Activated CD4-positive, alpha-beta T cell treated with anti-CD3 and anti-CD28 coated beads for 48 hours (primary cell): ENCODE results near the gene POLR2J.
"Not testable (repeated sequence)": the region's sequence is repeated elsewhere in the genome, so short reads cannot be mapped to it uniquely, and the experiment has no call there.

Experiments
- DNase-seq: peaks from one replicate; pipeline ENCODE4 v3.0.0-alpha.2; 2020

POLR2J gene

DNA sequence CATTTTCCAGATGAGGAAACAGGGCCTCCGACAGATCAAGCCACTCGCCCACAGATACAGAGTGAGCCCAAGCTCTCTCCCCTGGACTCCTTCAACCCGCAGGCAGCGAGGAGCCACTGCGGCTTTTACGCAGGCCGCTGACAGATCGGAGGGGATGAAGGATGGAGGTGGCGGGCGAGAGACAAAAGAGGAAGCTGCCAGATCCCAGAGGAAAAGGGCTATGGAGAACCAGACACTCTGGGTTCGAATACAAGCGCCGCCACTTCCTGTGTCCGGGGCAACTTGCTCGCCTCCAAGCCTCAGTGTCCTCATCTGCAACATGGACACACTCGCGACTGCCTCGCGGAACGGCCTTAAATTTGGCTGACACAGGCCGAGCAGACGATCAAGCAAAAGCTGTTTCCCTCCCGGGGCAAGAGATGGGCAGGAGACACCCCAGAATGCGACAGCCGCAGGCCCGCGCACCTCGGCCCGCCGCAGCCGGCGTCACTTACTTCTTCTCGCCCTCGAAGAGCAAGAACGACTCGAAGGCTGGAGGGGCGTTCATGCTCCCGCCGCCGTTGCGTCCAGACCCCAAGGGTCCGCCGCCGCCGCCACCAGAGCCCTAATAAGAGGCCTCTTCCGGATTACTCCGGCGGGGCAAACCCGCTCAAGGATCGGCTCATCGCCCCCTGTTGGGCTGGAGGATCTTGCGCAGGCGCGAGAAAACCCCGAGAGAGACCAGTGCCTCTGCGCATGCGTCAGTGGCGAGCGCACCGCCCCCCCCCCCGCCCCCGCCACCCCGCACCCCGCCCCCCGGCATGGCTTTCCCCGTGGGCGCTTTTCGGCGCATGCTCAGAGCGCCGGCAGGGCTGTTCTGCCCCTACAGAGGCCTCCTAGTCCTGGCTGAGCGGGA lies at the start of gene POLR2J:
Gene POLR2J, minus strand, starts transcription at position 609 of the 895 bp plus-strand sequence. Its CDS starts 62 bp downstream, at position 547.
- DNase-seq: peak; percentile 92

- DNase-seq: not testable (repeated sequence)
Observed at GRCh38 chr7:102527822-102528793, 49.4 kb upstream of the POLR2J start.

DNA sequence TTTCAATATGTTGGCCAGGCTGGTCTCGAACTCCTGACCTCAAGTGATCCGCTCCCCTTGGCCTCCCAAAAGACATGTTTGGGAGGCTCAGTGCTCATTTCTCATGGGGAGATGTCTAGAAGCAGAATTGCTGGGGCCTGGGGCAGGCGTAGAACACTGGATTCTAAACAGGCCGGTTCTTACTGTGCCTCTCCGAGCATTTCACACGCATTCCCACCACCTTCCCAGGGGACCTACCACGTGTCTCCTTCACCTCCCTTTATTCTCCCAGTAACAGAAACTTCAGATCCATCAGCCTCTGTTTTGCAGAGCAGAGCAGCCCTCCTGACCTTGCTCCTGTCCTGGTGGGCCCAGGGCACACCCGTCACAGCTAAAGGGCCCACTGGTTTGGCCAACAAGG lies 48.5 kb upstream of the POLR2J start:
- not testable (repeated sequence) for DNase-seq

GRCh38 chr7:102524803-102525202 lies 46.1 kb upstream of the POLR2J start:
- DNase-seq: not testable (repeated sequence)

- not testable (repeated sequence) for DNase-seq
Observed at GRCh38 chr7:102520797-102521196, 42.1 kb upstream of the POLR2J start.

- not testable (repeated sequence) for DNase-seq
Observed at GRCh38 chr7:102517550-102518147, 38.9 kb upstream of the POLR2J start, which contains the start of gene RASA4B. Gene RASA4B (minus strand): TSS chr7:102517777. CDS start chr7:102517710, 67 bp downstream.

DNA sequence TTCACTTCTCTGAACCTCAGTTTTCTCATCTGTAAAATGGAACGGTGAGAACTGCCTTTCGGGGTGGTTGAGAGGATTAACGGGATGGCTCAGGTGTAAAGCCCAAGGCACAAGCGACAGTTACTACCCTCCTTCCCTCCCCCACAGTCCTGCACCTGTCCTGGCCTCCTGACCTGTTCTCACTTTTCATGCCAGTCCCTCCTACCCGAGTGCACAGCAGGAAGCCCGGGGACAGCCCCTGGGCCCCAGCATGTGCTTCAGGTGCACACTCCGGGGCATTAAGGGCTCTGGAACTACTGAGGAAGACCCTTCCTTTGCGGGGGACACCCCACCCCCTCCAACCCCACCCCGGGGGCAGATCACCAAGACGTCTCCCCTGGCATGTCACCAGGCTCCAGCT lies 38.2 kb upstream of the POLR2J start:
- not testable (repeated sequence) for DNase-seq

- not testable (repeated sequence) for DNase-seq
Observed at GRCh38 chr7:102515889-102516288, 37.2 kb upstream of the POLR2J start.

DNA sequence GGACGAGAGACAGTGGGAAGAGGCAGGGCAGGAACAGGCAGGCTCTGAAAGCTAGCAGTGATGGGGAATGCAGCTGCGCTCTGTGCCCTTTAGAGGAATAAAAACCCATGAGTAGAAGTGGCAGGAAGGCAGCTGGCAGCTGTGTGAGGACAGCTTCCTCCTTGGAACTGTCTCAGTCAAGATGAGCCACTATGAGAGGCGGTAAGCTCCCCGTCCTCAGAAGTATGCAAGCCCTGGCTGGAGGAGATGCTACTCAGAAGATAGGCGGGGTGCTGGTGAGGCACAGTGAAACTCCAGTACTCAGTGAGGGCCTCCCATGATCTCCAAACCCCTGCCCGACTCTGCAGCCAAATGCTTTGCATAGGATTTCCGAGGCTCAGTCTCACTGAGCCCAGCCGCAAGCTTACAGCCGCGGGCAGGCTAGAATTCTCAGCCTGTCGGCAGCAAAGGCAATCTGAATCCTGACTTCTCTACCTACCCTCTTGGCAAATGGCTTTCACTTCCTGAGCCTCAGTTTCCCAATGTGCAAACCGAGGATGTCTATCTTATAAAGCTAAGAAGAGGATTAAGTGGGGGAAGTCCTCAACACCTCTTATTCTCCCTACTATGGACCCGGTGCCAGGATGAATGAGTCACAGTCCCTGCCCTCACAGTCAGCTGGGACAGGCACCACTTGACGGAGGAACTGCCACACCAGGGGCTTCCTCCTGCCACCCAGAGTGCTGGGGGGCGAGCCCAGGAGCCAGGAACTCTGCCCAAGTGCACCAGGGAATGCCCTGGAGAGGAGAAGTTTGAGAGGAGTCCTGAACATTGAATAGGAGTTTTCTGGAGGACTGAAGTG lies 36.4 kb upstream of the POLR2J start:
- not testable (repeated sequence) for DNase-seq

DNA sequence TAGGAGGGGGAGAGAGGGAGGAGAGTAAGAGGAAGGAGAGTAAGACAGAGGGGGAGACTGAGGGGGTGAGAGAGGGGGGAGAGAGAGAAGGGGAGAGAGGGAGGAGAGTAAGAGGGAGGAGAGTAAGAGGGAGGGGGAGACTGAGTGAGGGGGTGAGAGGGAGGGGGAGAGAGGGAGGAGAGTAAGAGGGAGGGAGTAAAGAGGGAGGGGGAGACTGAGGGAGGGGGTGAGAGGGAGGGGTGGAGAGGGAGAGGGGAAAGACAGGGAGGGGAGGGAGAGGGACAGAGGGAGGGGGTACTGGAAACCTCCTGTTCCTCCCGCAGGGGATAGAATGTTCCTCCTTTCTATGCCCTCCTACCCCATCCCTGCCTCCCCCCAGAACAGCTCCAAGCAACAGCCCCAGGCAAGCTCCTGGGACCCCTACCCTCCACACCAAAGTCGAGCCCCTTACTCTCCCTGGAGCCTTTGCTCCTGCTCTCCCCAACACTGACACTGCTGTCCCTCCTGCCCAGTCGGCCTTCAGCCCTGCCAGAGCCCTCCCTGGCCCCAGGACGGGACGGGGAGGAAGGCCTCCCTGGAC lies 34.0 kb upstream of the POLR2J start:
- DNase-seq: not testable (repeated sequence)

DNA sequence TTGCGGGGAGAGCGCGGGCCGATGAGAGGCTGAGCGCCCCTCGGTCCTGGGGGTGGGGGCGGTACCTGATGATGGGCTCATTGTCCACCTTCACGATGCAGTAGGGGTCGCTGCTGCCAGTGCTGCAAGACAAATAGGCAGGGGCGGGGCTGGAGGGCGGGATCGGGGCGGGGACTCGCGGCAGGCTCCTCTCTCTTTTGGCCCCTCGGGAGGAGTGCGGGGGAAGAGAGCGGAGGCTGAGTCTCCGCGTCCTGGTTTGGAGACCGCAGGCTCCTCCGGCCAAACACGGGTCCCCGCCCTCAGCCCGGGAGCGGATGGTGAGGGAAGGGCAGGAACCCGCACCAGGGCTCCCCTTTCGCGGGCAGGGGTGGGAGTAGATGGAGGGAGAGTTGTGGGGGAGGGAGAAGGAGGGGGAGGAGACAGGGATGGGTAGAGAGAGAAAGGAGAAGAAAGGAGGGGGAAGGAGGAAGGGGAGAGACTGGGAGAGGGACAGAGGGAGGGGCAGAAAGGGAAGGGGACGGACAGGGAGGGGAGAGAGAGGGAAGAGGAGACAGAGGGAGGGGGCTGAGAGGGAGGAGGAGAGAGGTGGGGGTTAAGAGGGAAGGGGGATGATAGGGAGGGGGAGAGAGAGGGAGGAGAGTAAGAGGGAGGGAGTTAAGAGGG lies 33.3 kb upstream of the POLR2J start:
- DNase-seq: not testable (repeated sequence)

GRCh38 chr7:102510575-102510974 lies 31.9 kb upstream of the POLR2J start:
- not testable (repeated sequence) for DNase-seq

DNA sequence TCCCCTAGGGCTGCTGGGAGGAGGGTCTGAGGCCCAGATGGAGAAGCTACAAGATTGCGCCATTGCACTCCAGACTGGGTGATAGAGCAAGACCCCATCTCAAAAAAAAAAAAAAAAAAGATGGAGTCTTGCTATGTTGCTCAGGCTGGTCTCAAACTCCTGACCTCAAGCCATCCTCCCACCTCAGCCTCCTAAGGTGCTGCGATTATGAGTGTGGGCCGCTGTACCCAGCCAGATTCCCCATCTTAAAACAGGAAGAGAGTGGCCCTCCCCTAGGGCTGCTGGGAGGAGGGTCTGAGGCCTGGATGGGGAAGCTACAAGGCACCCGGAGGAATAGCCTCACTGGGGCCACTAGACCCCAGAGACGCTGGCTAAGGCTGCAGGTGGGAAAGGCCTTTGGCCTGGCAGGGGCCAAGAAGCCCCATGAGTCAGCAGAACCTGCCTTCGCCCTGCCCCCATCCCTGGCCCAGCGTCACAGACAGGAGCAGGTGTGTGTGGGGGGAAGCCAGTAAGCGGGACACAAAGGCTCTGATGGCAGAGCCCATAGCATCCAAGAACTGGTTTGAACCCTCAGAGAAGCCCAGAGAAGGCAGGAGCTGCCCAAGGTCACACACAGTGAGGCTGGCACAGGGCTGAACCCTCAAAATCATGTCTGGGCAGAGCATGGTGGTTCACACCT lies 28.8 kb upstream of the POLR2J start:
- not testable (repeated sequence) for DNase-seq

- not testable (repeated sequence) for DNase-seq
Observed at GRCh38 chr7:102505298-102506185, 26.8 kb upstream of the POLR2J start.

DNA sequence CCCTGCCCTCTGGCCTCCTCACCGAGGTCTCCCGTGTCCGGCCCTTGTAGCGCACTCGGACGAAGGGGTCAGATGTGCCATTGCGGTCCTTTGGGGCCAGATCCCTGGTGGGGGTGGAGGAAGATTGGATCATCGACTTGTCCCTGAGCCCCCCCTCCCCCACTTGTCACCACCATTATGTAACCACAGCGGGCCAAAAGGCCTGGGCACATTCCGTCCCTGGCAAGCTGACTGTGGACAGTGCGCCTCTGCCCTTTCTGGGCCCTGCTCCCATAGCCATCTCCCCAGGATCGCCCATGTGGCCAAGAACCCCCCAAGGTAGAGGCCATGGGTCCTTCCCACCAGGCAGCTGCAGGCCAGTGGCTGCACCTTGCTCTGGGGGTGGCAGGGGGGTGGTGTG lies 24.4 kb upstream of the POLR2J start:
- DNase-seq: not testable (repeated sequence)

GRCh38 chr7:102498321-102498720 lies 19.6 kb upstream of the POLR2J start:
- DNase-seq: not testable (repeated sequence)

DNA sequence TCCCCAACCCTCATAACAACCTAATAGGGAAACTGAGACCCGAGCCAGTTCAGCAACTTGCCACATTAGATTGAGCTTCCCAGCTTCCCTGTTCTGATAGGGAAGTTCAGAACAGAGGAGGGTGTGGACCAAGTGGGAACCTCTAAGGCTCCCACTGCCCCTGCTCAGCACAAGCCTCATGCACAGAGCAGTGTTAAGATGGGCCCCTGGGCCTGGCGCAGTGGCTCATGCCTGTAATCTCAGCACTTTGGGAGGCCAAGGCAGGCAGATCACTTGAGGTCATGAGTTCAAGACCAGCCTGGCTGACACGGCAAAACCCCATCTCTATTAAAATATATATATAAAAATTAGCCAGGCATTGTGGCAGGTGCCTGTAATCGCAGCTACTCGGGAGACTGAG lies 18.6 kb upstream of the POLR2J start:
- not testable (repeated sequence) for DNase-seq

GRCh38 chr7:102496861-102497260 lies 18.1 kb upstream of the POLR2J start:
- DNase-seq: not testable (repeated sequence)
